GM18507 (cell line): ENCODE data around the gene RERE.

Source experiments
- DNase-seq: peaks from one replicate; pipeline ENCODE4 v3.0.0; 2011; ENCODE audit warnings: low read depth; ENCODE audit not compliant: insufficient read length; ENCODE audit errors: extremely low spot score
- FAIRE-seq: peaks from 2 replicates; lab custom pipeline; 2011; peaks lifted over from hg19 to GRCh38; lab: Jason Lieb, UNC

Gene RERE

GRCh38 chr1:8435569-8436071 is 381.8 kb downstream of the RERE start:
- peak; percentile 50 for FAIRE-seq

DNA sequence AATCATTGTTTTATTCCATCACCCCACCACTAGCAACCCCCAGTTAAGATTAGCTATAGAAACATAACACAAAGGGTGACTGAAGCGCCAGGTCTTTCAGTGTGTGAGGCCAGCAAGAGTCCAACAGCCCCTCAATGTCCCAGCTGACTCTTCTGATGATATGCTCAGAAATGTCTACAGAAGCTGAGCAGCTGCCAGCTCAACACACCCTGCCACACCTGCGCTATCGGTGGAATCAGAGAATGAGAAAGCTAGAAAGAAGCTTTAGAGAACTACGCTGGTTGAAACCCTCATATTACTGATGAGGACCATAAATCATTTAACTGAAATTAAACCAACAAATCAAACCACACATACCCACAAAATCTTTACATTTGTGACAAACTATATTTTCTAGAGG is 383.3 kb downstream of the RERE start:
- FAIRE-seq: no peak
- no peak for DNase-seq

More at GRCh38 chr1:8435569-8436071, 381.8 kb downstream of the RERE start:
- DNase-seq: no peak

GRCh38 chr1:8431784-8432183 is 385.7 kb downstream of the RERE start:
- FAIRE-seq (no peak), DNase-seq (no peak)

DNA sequence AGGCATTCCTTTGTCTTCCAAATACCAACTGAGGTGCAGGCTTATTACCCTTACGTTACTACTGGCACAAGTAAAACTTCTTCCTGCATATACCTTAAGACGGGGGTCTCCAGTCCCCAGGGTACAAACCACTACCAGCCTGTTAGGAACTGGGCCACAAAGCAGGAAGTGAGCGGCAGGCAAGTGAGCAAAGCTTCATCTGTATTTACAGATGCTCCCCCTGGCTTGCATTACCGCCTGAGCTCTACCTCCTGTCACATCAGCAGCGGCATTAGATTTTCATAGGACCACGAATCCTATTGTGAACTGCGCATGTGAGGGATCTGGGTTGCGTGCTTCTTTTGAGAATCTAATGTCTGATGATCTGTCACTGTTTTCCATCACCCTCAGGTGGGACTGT is 386.4 kb downstream of the RERE start:
- no peak for DNase-seq
- peak; percentile 75 for FAIRE-seq

- peak; percentile 76 for FAIRE-seq
Measured at GRCh38 chr1:8430476-8430875, 387.0 kb downstream of the RERE start.

DNA sequence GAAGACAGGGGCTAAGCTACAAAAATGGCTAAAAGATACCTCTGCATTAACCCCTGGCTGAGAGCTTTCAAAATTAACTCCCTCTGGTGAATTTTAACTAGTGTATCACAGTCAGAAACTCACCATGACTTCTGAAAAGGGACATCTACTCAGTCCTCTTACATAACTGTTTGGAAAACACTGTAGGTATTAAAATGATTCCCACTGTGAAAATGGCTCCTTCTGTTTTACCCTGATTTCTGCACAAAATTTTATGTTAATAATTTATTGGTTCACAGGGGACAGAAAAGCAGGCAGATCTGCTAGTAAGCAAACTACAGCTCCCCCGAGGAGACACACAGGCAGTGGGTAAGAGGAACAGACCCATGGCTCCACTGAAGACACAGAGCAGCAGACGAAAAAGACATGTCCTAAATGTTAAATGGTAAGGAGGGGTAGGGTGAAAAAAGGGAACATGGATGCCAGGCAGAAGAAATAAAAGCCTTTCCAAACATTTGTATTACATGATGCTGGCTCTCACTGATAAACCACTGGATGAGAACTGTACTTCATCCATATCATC is 387.8 kb downstream of the RERE start:
- FAIRE-seq: peak; percentile 67
- DNase-seq: no peak

More at GRCh38 chr1:8430476-8430875, 387.0 kb downstream of the RERE start:
- no peak for DNase-seq

- DNase-seq: no peak
- FAIRE-seq: no peak
Measured at GRCh38 chr1:8428441-8428840, 389.0 kb downstream of the RERE start.

DNA sequence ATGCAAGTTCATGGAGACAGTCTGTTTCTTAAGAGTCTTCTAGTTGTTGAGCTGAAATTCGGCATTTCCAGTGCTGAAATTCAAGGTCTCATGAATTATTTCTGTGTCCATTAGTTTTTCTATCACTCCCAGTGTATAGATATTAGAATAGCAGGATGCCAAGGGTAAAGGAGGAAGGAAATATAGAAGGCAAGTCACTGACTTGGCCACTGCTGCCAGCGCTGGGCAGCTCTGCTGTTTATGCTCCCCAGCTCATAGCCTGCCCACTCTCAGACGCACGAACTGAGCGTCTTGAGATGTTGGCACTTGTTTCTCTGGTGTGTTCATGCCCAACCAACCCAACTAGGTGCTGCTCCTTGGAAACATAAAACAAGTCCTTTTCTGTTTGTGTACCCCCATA is 389.5 kb downstream of the RERE start:
- DNase-seq: no peak
- no peak for FAIRE-seq

DNA sequence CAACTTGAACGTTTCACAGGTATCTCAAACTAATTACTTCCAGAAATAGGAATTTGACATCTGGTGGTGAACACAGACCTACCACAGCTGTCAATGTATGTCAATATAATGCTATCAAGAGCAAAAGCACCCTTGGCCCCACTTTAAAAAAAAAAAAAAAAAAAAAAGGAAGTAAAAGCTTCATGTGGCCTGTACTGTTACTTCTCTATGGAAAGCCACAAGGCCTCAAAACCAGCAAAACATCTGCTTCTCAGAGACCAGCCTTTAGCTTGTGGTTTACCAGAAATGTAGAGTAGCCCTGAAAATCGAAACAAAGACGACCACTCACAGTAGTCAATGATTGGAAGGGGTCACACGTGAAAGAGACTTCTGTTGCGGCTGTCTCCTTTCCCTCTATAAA is 389.9 kb downstream of the RERE start:
- peak; percentile 97 for FAIRE-seq
- DNase-seq: peak; percentile 62

DNA sequence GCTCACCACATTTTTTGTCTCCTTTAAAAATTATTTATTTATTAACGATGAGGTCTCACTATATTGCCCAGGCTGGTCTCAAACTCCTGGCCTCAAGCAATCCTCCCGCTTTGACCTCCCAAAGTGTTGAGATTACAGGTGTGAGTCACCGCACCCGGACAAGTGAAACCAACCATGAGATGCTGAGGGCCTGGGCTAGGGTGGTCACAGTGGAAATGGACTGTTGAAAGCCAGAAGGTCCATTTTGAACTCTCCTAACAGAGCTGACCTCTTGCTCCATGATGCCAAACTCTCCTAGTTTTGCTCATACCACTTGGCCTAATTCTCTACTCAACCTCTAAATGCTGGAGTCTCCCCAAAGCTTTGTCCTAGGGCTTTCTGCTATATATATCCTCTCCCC is 390.4 kb downstream of the RERE start:
- DNase-seq (no peak), FAIRE-seq (peak; percentile 5)

DNA sequence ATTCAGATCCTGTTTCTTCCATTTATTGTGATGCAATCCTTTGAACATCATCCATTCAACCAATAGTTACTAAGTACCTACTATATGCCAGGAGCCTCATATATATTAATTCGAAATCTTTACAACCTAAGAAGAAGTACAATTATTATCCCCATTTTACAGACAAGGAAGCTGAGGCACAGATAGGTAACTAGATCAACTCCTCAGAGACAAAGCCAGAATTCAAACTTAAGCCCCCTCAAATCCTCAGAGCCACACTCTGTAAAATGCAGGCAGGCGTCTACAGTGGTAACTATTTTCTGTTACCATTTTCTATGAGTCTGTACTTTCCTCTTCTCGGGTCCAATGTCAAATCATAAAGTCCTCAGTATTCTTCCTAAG is 391.7 kb downstream of the RERE start:
- no peak for FAIRE-seq
- DNase-seq: no peak

DNA sequence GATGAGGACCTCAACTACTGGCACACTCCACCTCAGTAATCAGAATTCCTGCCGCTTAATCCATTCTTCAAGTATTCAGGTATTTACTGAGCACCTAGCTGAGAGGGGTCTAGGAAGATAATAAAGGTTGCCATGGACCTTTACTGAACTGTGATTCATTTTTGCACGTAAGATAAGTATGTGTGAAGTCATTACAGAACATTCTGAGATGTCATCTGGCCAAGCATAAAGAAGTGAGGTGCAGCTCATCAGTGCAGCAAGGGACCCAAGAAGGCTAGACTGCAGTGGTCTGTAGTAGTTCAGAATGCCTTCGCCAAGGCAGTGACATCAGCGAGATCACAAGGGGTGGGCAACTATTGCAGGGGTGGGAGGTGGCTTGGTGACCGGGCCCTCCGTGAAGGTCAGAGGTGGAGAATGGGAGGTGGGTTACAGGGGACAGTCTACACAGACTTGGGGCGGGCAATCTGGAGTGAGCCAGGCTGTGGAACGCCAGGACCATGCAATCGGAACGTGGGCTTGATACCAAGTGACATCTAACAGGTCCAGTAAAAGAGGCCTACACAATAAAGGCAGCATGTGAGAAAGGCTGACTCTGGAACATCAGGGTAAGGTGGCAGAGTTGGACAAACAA is 392.2 kb downstream of the RERE start:
- DNase-seq (no peak), FAIRE-seq (no peak)

DNA sequence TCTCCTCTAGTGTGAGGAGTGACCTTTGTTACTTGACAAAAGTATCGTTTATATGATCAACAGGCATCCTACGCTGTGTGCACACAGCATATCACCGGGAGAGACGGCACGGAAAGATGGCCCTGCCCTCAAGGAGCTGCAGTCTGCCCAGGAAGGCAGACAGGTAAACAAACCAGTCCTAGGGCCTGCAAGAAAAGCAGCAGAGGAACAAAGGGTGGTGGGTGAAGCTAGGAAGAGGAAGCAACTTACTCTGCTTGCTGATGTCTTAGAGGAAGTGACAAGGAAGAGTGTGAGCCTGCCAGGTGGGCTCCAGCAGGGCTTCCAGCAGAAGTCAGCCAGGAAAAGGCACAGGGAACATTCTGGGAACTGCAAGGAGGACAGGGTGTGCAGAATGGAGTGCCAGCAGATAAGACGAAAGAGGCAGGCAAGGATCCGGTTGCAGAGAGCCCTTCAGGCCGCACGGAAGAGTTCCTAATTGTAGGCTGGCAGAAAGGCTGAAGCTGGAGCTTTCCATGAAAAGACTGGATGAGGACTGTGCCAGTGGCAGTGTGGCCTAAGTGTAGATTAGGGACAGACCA is 392.8 kb downstream of the RERE start:
- DNase-seq (no peak), FAIRE-seq (peak; percentile 74)

DNA sequence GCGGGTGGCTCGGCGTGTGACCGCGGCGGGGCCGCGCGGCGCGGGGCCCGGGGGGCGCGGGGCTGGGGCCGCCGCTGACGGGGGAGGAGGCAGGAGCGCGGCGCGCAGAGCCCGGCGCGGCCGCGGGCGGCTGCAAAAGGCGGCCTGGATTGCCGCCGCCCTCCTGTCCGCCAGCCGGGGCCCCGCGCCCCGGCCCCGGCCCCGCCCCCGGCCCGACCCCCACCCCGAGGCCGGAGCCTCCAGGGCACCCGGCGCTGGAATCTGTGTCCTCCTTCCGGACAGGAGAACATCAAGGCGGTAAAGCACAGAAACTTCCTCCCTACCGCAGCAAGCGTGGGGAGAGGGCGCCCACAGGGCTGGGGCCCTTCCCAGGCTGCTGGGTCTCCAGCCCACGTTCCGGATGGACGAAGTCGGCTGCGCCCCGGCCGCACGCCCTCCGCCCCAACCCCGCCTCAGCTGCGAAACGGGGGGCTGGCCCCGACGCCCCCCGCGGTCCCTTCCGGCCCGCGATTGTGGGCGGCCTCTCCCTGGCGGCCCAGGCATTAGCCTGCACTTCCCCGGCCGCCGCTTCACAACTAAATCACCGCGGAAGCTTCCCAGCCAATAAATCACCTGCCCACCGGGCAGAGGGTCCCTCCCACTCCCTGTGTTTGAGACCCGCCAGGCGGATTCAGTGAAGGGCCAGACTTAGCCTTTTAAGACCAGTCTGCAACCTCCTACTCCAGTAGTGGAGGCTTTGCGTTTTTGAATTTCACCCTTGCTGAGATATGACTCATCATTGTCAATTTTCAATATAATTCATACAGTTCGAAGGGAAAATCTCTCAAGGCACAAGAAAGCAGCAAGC is 393.5 kb downstream of the RERE start:
- FAIRE-seq: no peak
- no peak for DNase-seq

DNA sequence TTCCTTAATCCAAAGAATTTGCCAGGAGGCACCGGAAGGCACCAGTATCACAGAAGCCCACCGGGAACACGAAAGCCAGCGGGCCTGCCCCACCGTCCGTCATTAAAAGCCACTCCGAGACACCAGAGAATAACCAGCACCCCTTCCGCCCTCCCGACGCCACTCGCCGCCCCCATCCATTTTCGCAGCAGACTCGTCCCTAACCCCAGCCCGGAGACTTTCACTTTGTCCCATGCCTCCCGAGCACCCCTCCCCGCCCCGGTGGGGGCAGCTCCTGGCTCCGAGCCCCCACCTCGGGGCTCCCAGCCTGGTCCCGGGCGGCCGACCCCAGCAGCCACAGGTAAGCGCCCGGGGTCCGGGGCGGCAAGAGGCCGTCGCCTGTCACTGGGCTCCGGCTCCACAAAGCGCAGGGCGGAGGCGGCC is 394.2 kb downstream of the RERE start:
- FAIRE-seq (no peak), DNase-seq (no peak)

GRCh38 chr1:8422510-8423268 is 394.8 kb downstream of the RERE start:
- FAIRE-seq: no peak
- DNase-seq: no peak

DNA sequence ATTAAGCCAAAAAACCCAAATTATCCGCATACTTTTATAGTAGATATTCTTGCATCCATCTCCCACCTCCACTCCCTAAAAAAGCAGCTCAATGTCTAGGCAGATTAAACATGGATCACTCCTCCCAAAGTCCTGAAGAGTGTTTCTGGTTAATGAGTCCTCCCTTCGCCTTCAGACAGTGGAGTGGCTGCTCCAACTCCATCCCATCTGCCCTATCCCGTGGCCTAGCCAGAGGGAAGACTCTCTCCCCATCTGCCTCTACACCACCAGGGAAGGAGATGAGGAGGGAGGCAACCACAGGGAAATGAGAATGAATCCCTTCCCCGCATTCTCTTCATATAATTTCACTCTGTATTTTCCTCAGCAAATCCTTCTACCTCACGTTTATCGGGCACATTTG is 395.7 kb downstream of the RERE start:
- DNase-seq (no peak), FAIRE-seq (no peak)

DNA sequence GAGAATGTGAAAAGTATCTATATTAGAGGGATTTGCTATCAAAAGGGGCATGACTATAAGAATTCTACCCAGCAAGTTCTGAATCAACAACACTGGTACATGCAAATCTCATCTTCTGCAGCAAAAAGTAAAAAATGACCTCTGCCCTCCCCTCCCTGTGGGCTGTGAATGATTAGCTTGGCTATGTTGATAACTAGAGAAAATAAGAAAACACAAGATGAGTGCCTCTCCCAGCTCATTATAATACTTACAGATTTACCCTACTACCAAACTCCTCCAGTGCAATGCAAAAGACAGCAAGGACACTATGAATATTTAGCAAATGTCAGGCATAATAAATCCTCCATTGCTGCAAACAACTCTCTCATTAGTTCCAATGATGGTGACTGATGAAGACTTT is 397.1 kb downstream of the RERE start:
- peak; percentile 87 for FAIRE-seq
- no peak for DNase-seq

DNA sequence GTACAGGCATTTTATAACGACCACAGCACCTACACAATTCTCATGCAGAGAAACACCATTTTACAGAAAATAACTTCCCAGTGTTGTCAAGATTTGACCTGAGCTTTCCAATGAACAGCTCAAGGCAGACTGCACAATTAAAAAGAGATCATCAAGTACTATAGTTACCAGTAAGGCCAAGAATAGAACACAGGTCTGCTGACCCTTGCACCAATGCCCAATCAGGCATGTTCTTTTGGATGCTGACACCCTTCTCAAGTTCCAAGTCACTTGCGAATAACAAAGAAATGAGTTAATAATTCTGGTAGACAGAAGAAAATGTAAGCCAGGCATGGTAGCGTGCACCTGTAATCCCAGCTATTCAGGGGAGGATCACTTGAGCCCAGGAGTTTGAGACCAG is 397.6 kb downstream of the RERE start:
- no peak for FAIRE-seq
- no peak for DNase-seq

- FAIRE-seq (peak; percentile 41), DNase-seq (no peak)
Measured at GRCh38 chr1:8419172-8419571, 398.3 kb downstream of the RERE start.
